Measurements from ENCODE around the gene MICAL2.

DNA sequence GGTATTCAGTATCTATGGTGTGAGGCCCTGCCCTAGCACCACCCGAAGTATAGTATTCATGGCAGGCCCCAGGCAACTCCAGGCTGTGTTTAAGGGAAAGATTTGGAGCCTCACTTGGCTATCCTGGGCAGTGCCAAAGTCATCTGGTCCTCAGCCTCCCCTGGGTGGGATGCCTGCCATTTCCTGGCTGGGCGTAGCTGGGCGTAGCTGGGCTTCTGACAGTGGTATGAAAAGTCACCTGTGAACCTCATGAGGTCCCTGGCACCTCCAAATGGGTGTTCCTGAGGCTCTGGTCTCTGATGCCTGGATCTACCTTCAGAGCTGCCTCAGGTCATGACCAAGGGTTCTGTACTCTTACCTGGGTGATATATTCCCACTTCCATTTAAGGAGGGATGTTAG lies 154.0 kb downstream of the MICAL2 start:
- TF ChIP-seq, protein P1, sequence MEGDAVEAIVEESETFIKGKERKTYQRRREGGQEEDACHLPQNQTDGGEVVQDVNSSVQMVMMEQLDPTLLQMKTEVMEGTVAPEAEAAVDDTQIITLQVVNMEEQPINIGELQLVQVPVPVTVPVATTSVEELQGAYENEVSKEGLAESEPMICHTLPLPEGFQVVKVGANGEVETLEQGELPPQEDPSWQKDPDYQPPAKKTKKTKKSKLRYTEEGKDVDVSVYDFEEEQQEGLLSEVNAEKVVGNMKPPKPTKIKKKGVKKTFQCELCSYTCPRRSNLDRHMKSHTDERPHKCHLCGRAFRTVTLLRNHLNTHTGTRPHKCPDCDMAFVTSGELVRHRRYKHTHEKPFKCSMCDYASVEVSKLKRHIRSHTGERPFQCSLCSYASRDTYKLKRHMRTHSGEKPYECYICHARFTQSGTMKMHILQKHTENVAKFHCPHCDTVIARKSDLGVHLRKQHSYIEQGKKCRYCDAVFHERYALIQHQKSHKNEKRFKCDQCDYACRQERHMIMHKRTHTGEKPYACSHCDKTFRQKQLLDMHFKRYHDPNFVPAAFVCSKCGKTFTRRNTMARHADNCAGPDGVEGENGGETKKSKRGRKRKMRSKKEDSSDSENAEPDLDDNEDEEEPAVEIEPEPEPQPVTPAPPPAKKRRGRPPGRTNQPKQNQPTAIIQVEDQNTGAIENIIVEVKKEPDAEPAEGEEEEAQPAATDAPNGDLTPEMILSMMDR (IDR thresholded peaks at IDR 0.05) = no peak
- TF ChIP-seq POLR2A (IDR thresholded peaks at IDR 0.05) (no peak), POLR2AphosphoS5 (IDR thresholded peaks at IDR 0.05) (no peak)
